SK-N-DZ (cell line): ENCODE data around the gene OR10T2. TPM values are rescaled to one million over a fixed set of nuclear protein-coding genes. Genes with fewer than 3 reads are reported as not detected.
"Not testable (repeated sequence)": the region's sequence is repeated elsewhere in the genome, so short reads cannot be mapped to it uniquely, and the experiment has no call there.

Experiments used
- DNase-seq: peaks from one replicate; pipeline ENCODE4 v3.0.0-alpha.2; 2015; ENCODE audit warnings: low spot score
- polyA plus RNA-seq, 2 experiments: library from polyadenylated mRNA; depleted of rRNA; stranded (reverse); fragments of >200 nt; gene quantifications; 2 replicates each; pipeline ENCODE4 v1.2.3, GENCODE V29; 2014

Gene OR10T2
- polyA plus RNA-seq (2014; cell fraction: cytosol; rRNA removed): not detected in 2 replicates
- not detected in 2 replicates for polyA plus RNA-seq (2014; cell fraction: nucleus; rRNA removed)

- DNase-seq: no peak
Measured at GRCh38 chr1:158398818-158399514, at the start of gene OR10T2. Gene OR10T2, minus strand, starts transcription at chr1:158399466. Its CDS starts 0 bp downstream, at chr1:158399466.

DNA sequence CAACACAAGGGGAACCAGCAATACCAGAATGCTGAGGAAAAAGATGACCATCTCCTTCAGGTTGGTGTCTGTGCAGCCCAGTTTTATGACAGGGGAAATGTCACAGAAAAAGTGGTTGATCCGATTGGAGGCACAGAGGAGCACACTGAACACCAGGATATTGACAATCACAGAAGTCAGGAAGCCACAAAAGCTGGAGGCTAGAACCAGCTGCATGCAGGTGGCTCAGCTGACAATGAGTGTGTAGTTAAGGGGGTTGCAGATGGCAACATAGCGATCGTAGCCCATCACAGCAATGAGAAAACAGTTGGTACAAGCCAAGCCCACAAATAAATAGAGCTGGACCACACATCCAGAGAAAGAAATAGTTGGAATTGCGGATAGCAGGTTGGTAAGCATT is 46.1 kb upstream of the OR10T2 start:
- DNase-seq: no peak

- DNase-seq: no peak
Measured at GRCh38 chr1:158434741-158435140, 35.5 kb upstream of the OR10T2 start.

- not testable (repeated sequence) for DNase-seq
Measured at GRCh38 chr1:158430163-158430562, 30.9 kb upstream of the OR10T2 start.

- DNase-seq: no peak
Measured at GRCh38 chr1:158426137-158426536, 26.9 kb upstream of the OR10T2 start, which contains the start of gene OR10K2. Gene OR10K2, minus strand, starts transcription at chr1:158426237. Its CDS starts 5,371 bp downstream, at chr1:158420866.

DNA sequence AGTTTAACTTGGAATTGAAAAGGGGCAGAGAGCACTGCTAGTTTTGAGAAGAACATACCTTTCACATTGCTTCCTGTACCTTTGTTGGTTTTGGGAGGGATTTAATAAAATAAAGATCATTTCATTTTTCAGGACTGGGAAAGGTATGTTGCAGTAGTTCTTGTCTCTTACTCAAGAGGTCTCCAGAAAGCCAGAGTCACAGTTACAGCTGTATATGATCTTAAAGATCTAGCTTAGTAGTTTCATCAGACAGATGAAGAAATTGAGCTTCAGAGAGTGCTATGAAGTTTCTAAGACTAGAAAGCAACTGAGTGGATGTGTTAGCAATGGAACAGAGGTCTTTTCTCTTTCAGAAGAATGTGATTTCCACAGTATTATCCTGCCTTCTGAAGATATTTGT is 25.8 kb upstream of the OR10T2 start:
- no peak for DNase-seq

- DNase-seq: no peak
Measured at GRCh38 chr1:158422212-158422611, 22.9 kb upstream of the OR10T2 start.

GRCh38 chr1:158417586-158417985 is 18.3 kb upstream of the OR10T2 start:
- DNase-seq: no peak

DNA sequence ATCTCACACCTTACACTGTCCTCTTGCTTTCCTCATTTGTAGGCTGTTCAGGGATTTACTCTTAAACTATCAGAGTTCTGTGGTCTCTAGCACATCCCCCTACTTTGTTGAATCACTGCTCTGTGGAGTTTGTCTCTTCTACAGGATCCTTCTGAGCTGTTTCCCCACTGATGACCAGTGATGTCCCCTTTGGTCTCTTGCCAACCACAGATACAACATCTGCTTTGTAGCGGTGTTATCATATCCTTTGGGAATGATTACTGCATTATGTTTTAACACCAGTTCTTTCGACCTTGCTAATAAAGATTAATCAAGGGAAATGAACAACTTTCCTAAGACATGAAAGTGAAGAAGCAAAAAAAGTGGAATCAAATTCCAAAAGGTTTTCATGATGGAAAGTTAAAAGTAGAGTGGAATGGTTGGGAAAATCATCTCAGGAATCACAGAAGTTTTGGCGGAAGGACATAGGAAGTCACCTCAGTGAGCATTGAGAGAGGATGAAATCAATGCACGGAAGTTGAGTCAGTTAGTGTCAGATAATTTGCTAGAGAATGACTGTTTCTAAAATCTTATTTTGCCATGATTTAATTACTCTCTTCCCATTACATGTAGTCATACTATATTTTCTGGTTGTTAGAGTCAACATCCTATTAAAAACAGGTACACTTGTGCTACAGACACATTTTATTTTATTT is 15.5 kb upstream of the OR10T2 start:
- no peak for DNase-seq

- no peak for DNase-seq
Measured at GRCh38 chr1:158407092-158407491, 7.8 kb upstream of the OR10T2 start.

GRCh38 chr1:158400871-158401270 is 1.6 kb upstream of the OR10T2 start:
- DNase-seq: no peak

- DNase-seq: no peak
Measured at GRCh38 chr1:158396646-158397045, 2.6 kb downstream of the OR10T2 start.

- no peak for DNase-seq
Measured at GRCh38 chr1:158393476-158393875, 5.8 kb downstream of the OR10T2 start.

GRCh38 chr1:158391099-158391498 is 8.2 kb downstream of the OR10T2 start:
- DNase-seq: no peak

DNA sequence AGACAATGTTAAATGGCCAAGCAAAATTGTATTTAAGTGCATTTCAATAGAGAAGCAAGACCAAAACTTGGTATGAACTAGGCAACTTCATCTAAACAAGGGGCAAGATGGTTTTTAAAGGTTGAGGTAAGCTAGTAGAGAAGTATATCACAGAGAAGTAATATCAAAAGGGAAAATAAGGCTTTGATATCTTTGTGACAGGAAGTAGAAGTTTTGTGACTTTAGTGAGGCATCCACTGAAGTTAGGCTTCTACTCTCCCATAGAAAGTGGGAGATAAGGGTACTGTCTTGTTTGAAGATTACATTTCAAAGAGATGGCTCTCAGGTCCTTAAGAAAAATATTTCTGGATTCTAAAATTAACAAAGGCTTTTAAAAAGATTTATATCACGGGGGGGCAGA is 8.9 kb downstream of the OR10T2 start:
- DNase-seq: no peak

GRCh38 chr1:158374860-158375259 is 24.4 kb downstream of the OR10T2 start:
- no peak for DNase-seq

DNA sequence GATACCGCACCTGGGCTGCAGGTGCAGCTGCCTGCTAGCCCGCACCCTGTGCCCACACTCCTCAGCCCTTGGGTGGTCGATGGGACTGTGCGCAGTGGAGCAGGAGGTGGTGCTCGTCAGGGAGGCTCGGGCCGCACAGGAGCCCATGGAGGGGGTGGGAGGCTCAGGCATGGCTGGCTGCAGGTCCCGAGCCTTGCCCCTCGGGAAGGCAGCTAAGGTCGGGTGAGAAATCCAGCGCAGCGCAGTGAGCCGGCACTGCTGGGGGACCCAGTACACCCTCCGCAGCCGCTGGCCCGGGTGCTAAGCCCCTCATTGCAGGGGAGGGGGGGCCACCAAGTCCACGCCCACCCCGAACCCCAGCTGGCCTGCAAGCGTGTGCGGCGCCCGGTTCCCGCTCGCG is 25.2 kb downstream of the OR10T2 start:
- DNase-seq: not testable (repeated sequence)

DNA sequence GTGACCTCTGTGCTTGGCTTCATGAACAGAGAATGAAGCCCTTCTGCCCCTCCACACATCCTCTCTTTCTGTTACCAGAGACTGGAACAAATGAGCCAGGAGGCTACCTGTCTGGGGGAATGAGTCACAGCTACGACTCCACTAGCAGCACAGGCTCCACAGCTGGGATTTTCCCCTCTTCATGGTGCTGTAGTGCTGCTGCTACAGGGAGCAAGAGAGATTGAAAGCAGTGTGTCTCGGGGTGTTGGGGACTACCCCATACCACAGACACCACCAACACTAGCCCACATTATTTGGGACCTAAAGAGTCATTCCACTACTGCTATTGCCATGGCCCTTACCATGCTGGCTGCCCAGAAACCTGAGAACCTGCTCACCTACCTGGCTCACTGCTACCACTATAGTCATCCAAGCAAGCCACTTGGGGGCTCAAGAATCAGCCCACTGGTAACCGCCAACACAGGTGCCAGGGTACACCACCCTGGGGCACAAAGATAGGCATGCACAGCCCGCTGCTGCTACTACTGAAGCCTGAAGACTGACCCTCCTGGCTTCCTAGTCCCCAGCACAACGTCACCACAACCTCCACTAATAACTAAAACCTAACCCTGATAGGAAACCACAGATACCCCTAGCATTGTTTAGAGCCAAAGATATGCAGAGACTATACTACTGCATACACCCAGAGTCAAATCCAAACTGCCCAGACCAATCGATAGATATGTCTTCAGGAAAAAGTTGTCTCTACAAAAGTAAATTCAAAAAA is 27.9 kb downstream of the OR10T2 start:
- no peak for DNase-seq

- no peak for DNase-seq
Measured at GRCh38 chr1:158366783-158367182, 32.5 kb downstream of the OR10T2 start.

DNA sequence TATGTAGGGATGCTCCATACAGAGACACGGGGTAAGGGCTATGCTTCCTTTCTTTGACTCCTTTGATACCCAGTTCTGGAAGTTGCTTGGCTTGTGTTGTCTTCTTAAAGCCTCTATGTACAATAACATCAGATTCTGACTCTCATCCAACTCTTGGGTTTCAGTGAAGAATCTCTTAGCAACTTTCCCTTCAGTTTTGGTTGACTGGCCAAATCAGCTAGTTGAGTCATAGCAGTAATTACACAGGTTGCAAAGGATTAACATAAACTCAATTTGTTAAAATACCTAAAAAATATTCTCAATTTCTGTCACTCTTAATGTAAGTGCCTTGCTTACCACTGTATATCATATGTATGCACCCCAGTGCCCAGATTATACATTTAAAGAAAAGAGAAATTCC is 36.3 kb downstream of the OR10T2 start:
- no peak for DNase-seq

DNA sequence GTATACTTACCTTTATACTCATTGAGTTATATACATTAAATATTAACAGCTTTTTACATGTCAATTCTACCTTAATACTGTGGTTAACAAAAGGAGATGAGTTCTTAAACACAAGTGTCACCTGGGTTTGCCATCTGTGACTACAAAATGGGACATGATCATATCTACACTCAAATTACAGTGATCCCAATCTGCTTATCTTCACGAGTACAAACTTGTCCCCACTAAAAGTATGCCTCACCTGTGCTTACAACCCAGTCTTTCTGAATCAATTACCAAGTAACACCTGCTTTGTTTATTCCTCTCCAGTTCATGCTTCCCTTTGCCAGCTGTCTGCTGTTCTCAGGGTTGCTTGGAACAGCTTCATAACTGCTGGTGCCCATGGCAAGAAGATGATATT is 36.8 kb downstream of the OR10T2 start:
- DNase-seq: no peak

GRCh38 chr1:158357441-158357840 is 41.8 kb downstream of the OR10T2 start:
- DNase-seq: no peak
